Mammary epithelial cell (primary cell): ENCODE results near the gene SYT7.

Source experiments
- EZH2 ChIP-seq: IDR thresholded peaks from 2 replicates; pipeline ENCODE4 v1.6.1; 2012; ENCODE audit warnings: low read length, inconsistent platforms, borderline replicate concordance
- TF ChIP-seq, protein P1 (sequence below), 2 donors: IDR thresholded peaks in 1 of 2; conservative IDR thresholded peaks in 1 of 2; 2 replicates each; pipeline ENCODE4 v1.5.1; 2011 to 2012; ENCODE audit warnings: inconsistent platforms in 2 of 2, low read length in 2 of 2, mild to moderate bottlenecking in 2 of 2, control low read depth in 1 of 2, low read depth in 1 of 2; ENCODE audit not compliant: insufficient read depth in 1 of 2; ENCODE audit errors: extremely low read depth in 1 of 2

DNA sequence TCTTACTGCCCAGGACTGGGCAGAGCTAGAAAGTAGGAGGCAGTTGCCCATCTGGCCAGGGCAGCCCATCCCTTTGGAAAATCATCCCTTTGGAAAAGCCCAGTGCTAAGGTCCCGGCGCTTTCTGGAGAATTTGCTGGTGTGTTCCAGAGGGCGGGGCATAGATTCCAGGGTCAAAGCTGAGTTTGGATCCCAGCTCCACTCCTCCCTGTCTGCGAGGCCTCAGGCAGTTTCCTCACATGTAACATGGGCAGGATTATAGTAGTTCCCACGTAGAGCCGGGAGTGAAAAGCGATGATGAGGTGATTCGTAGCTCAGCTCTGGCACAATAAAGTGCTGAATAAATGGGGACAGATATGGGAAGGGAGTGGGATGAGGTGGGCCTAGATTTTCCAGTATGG is 103.8 kb downstream of the SYT7 start:
- TF ChIP-seq, protein P1, sequence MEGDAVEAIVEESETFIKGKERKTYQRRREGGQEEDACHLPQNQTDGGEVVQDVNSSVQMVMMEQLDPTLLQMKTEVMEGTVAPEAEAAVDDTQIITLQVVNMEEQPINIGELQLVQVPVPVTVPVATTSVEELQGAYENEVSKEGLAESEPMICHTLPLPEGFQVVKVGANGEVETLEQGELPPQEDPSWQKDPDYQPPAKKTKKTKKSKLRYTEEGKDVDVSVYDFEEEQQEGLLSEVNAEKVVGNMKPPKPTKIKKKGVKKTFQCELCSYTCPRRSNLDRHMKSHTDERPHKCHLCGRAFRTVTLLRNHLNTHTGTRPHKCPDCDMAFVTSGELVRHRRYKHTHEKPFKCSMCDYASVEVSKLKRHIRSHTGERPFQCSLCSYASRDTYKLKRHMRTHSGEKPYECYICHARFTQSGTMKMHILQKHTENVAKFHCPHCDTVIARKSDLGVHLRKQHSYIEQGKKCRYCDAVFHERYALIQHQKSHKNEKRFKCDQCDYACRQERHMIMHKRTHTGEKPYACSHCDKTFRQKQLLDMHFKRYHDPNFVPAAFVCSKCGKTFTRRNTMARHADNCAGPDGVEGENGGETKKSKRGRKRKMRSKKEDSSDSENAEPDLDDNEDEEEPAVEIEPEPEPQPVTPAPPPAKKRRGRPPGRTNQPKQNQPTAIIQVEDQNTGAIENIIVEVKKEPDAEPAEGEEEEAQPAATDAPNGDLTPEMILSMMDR (conservative IDR thresholded peaks at IDR 0.05 in 1 of 2, IDR thresholded peaks at IDR 0.05 in 1 of 2; ENCODE audit: extremely low read depth in 1 of 2, insufficient read depth in 1 of 2, low read depth in 1 of 2, low read length in 2 of 2) = no peak
- no peak for TF ChIP-seq EZH2
